GM10266 (cell line): ENCODE measurements around the gene CTNND2.

Experiments
- DNase-seq: peaks from one replicate; pipeline ENCODE4 v3.0.0; 2012; ENCODE audit errors: extremely low spot score
- TF ChIP-seq, protein P1 (sequence below): IDR thresholded peaks from 2 replicates; pipeline ENCODE4 v1.5.1; 2012; ENCODE audit warnings: mild to moderate bottlenecking, low read depth; ENCODE audit not compliant: control insufficient read depth, insufficient read depth; ENCODE audit errors: missing control alignments

Gene CTNND2

DNA sequence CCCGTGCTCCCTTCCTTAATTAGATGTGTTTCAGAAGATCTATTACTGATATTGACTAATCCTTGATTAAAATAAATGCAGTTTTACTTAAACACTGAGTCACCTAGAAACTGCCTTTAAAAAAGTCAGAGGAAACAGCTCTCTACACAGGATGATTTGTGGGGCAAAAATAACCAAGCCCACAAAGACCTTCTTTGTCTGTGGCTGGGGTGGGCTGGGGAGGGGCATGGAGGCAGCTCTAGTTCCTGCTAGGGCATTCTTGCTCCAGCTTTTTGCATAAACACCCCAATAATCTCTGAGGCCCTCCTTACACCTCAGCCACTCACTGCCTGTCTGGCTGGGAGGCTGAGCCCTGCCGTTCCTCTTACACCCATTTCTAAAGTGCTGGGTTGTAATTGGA, 915.6 kb downstream of the CTNND2 start:
- no peak for DNase-seq
- TF ChIP-seq, protein P1, sequence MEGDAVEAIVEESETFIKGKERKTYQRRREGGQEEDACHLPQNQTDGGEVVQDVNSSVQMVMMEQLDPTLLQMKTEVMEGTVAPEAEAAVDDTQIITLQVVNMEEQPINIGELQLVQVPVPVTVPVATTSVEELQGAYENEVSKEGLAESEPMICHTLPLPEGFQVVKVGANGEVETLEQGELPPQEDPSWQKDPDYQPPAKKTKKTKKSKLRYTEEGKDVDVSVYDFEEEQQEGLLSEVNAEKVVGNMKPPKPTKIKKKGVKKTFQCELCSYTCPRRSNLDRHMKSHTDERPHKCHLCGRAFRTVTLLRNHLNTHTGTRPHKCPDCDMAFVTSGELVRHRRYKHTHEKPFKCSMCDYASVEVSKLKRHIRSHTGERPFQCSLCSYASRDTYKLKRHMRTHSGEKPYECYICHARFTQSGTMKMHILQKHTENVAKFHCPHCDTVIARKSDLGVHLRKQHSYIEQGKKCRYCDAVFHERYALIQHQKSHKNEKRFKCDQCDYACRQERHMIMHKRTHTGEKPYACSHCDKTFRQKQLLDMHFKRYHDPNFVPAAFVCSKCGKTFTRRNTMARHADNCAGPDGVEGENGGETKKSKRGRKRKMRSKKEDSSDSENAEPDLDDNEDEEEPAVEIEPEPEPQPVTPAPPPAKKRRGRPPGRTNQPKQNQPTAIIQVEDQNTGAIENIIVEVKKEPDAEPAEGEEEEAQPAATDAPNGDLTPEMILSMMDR: no peak

DNA sequence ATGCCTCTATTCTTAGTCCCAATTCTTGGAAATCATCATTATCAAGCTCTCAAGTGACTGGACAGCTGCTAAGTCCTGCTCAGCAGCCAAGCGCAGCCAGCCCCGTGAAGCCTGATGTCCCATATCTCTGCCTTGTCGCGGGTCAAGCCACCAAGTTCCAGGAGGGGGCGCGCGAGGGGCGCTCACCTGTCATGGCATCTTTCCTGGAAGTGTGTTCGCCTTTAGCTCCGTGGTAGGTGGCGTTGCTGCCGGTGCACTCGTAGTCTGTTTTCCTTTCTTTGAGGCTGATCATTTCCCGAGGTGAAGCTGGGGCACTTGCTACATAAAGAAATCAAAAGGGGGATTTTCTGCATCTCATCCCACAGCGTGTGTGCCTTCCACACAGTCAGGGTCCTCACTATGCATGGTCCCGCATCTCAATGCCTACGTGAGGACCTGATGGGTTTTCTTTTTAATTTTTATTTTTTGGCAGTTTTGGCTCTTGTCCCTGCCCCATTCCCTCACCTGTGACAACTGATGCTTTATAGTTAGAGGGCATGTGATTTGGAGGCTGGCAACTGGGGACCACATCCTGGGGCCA, 916.2 kb downstream of the CTNND2 start:
- TF ChIP-seq, protein P1: peak; percentile 85
- peak; percentile 70 for DNase-seq

DNA sequence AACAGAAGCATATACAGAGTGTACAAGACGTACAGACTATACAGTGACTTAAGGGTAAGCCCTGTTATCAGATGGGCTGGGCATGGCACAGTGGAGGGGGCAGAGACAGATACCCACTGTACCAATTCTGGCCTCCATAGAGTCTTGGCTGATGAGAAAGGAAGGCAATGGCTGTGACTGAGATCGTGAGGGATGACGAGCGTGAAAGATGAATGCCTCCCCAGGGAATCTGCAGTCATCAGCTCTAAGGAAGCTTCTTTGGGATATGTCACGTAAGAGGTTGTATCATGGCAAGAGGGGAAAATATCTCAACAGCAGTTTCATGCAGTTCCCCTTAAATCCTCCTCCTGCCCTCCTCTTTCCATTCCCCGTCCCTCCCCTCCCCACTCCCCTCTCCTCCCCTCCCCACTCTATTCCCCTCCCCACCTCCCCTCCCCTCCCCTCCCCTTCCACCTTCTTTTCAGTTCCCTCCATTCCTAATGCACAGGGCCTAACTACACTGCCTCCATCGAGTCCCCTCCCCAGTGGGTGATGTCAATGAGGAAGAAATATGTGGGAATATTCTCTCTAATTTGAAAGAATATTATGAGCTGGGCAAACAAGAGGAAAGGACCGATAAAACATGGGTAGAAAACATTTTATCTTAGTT, 916.8 kb downstream of the CTNND2 start:
- no peak for DNase-seq
- TF ChIP-seq, protein P1: no peak

DNA sequence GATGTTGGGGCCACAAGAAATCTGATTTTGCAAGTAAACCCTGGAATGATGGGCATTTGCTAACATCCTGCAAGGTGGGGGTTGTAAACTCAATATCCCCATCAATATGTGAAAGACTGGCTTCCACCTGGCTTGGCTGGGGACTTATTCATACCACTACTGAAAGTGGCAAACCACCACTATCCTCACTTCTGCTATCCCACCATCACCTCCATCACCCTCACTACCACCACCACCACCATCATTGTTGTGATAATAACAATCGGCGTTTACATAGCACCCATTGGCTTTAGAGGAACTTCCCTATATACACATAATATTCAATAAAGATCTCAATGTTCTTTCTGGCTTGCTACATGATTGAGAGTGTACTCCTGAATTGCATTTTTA, 918.5 kb downstream of the CTNND2 start:
- DNase-seq: no peak
- TF ChIP-seq, protein P1: no peak

DNA sequence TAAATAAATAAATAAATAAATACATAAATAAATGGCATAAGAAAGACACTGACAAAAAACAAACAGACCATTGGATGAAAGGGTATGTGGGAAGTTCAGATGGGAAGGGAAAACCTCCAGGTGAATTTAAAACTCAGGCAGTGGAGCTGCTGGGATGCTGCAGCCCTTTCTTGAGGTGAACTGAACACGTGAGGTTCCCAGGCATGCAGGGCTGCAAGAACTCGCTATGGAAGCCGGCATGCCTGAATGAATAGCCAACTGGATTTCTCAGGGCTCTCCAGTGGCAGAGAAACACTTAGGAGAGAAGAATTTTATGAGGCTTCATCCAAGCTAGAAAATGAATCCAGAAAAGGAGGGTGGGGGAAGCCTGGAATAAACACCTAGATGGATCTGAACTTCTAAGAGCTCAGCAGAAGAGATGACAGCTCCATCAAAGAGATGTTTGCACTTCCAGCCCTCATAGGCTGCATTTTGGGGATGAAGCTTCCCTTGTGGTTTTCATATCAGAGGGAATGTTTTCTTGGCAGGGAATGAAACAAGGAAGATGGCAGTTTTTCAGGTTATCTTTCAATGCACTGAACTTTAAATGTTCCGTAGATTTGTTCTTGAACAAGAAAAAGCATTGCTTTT, 919.0 kb downstream of the CTNND2 start:
- DNase-seq: no peak
- TF ChIP-seq, protein P1: no peak

DNA sequence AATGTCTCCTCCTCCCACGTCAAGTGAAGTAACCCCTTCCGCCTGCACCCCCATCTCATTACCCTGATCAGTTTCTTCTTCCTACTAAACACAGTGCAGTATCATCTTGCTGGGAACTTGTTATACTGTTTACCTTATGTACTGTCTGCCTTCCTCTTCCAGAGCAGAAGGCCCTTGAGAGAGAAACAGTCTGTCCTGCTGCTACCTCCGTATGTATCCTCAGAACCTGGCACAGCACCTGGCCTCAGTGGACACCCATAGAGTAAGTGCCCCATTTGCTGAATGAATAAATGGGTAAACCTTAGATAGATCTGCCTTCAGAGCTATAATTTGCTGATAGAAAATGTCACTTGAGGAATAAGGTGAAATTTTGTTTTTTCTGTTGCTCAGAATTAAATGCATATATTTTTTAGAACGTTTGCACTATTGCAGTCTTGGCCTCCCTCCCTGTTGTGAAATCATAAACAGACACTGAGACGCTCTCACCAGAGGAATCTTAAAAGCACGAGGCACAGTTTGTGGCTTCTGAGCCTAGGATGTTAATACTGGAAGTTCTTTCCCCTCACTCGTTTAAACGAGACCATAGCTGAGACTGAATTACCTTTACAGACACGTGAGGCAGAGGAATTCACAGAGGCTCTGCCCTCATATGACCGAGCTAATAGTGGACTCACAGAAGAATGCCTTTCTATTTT, 920.1 kb downstream of the CTNND2 start:
- DNase-seq: no peak
- TF ChIP-seq, protein P1: no peak
